HepG2 (cell line): ENCODE data around the gene NFX1. TPM values are rescaled to one million over a fixed set of nuclear protein-coding genes. Genes with fewer than 3 reads are reported as not detected.
"Not testable (repeated sequence)": the region's sequence is repeated elsewhere in the genome, so short reads cannot be mapped to it uniquely, and the experiment has no call there.

Experiments used
- ATAC-seq: fragments of 200-7000 bp; cut with Tn5 transposase; 3 replicates; pipeline ENCODE4 v1.9.1; 2020; ENCODE audit warnings: mild to moderate bottlenecking, moderate library complexity
- BruUV-seq: library from RNA; stranded (reverse); fragments of 400-500 nt; replicated peaks from 2 replicates; lab custom pipeline; 2021; lab: Mats Ljungman, UMichigan
- CTCF ChIA-PET: fragments of 300-600 bp; formaldehyde crosslinking; extraction: SDS; loops from one replicate; lab custom pipeline; 2021; ENCODE audit warnings: low total read pairs, inconsistent platforms, low intra/inter-chr PET ratio; lab: Yijun Ruan, JAX
- POLR2A ChIA-PET: fragments of 350-600 bp; sonication (Branson Sonifier 250); formaldehyde crosslinking; loops from one replicate; lab custom pipeline; 2020; ENCODE audit warnings: antibody characterized with exemption, inconsistent platforms; lab: Yijun Ruan, JAX
- DNase-seq: peaks from one replicate; pipeline ENCODE4 v3.0.0-alpha.2; 2015; ENCODE audit warnings: low spot score
- FAIRE-seq: peaks from 3 replicates; lab custom pipeline; 2011; peaks lifted over from hg19 to GRCh38; lab: Jason Lieb, UNC
- H2AFZ ChIP-seq: one replicate; pipeline ENCODE4 v1.6.1; 2011; ENCODE audit warnings: low read length, inconsistent platforms
- H3K27ac ChIP-seq: fragments of 300-600 bp; 3 replicates; pipeline ENCODE4 v1.8.0; 2011; ENCODE audit warnings: mixed run types, mild to moderate bottlenecking, mixed read lengths, low read length, inconsistent platforms; ENCODE audit not compliant: insufficient read depth; ENCODE audit errors: extremely low read length
- H3K27me3 ChIP-seq, 2 experiments: fragments of 200-600 bp in 1 of 2; 2 replicates in 1 of 2; 3 replicates in 1 of 2; pipeline versions ENCODE4 v1.6.0 to v1.8.0; 2011; ENCODE audit warnings: low read length in 2 of 2, mild to moderate bottlenecking in 2 of 2, moderate library complexity in 2 of 2, inconsistent platforms in 1 of 2; ENCODE audit not compliant: insufficient read depth in 2 of 2, control insufficient read depth in 1 of 2
- H3K36me3 ChIP-seq, 2 experiments: fragments of 200-600 bp in 1 of 2; replicated peaks in 1 of 2; 2 replicates in 1 of 2; 3 replicates in 1 of 2; pipeline versions ENCODE4 v1.5.1 to v1.8.0; 2011; ENCODE audit warnings: low read length in 2 of 2, inconsistent platforms in 1 of 2; ENCODE audit not compliant: insufficient read depth in 2 of 2, control insufficient read depth in 1 of 2
- H3K4me1 ChIP-seq: 2 replicates; pipeline ENCODE4 v1.5.1; 2012; ENCODE audit warnings: low read length, inconsistent platforms; ENCODE audit not compliant: insufficient read depth
- H3K4me2 ChIP-seq: 2 replicates; pipeline ENCODE4 v1.6.0; 2011; ENCODE audit warnings: low read depth, low read length, inconsistent platforms
- H3K4me3 ChIP-seq, 3 experiments: fragments of 200-600 bp in 1 of 3; sonication (generic), shearing (Covaris generic) in 1 of 3; replicated peaks in 1 of 3; 2 replicates each; pipeline ENCODE4 v1.5.1; 2011 to 2016; ENCODE audit warnings: low read length in 3 of 3, inconsistent platforms in 2 of 3, low read depth in 2 of 3, mild to moderate bottlenecking in 2 of 3, control low read depth in 1 of 3, mixed read lengths in 1 of 3; ENCODE audit not compliant: insufficient read depth in 1 of 3
- H3K79me2 ChIP-seq: one replicate; pipeline ENCODE4 v1.6.1; 2011; ENCODE audit warnings: low read length, inconsistent platforms; ENCODE audit not compliant: insufficient read depth
- H3K9ac ChIP-seq: 2 replicates; pipeline ENCODE4 v1.6.0; 2011; ENCODE audit warnings: mild to moderate bottlenecking, low read depth, low read length, inconsistent platforms; ENCODE audit not compliant: insufficient read depth
- H3K9me3 ChIP-seq: 2 replicates; pipeline ENCODE4 v1.5.1; 2012; ENCODE audit warnings: mild to moderate bottlenecking, low read length
- H4K20me1 ChIP-seq: 2 replicates; pipeline ENCODE4 v1.6.0; 2011; ENCODE audit warnings: inconsistent platforms, mild to moderate bottlenecking, low read length, moderate library complexity; ENCODE audit not compliant: insufficient read depth
- CENPX ChIP-seq: sonication (generic); formaldehyde crosslinking; IDR thresholded peaks from 2 replicates; pipeline ENCODE4 v1.9.0; 2021; ENCODE audit warnings: mild to moderate bottlenecking, missing genetic modification reagents, moderate library complexity
- EP300 ChIP-seq, 3 experiments: sonication (generic) in 1 of 3; formaldehyde crosslinking in 1 of 3; IDR thresholded peaks; 2 replicates each; pipeline versions ENCODE4 v1.5.1 to v1.6.1; 2011 to 2020; ENCODE audit warnings: low read depth in 2 of 3, low read length in 2 of 3, borderline replicate concordance in 1 of 3, improper control_type of control experiment in 1 of 3, mild to moderate bottlenecking in 1 of 3, missing genetic modification reagents in 1 of 3, moderate library complexity in 1 of 3
- ETS1 ChIP-seq: sonication (generic); formaldehyde crosslinking; IDR thresholded peaks from 2 replicates; pipeline ENCODE4 v1.4.0; 2020; ENCODE audit warnings: missing genetic modification reagents
- FOSL1 ChIP-seq: sonication (generic); formaldehyde crosslinking; IDR thresholded peaks from 2 replicates; pipeline ENCODE4 v1.9.0; 2021; ENCODE audit warnings: missing genetic modification reagents, borderline replicate concordance
- GABPB1 ChIP-seq: IDR thresholded peaks from 2 replicates; pipeline ENCODE4 v1.6.1; 2016; ENCODE audit warnings: mild to moderate bottlenecking, missing genetic modification reagents, moderate library complexity, missing compliant biosample characterization
- KAT2B ChIP-seq: fragments of 150-350 bp; IDR thresholded peaks from 2 replicates; pipeline ENCODE4 v1.6.1; 2014; ENCODE audit warnings: low read depth, low read length, borderline replicate concordance
- MTA3 ChIP-seq: sonication (generic); formaldehyde crosslinking; IDR thresholded peaks from 2 replicates; pipeline ENCODE4 v1.4.0; 2020; ENCODE audit warnings: missing genetic modification reagents
- PLSCR1 ChIP-seq: sonication (generic); formaldehyde crosslinking; IDR thresholded peaks from 2 replicates; pipeline ENCODE4 v1.5.0; 2020; ENCODE audit warnings: missing genetic modification reagents, mild to moderate bottlenecking, borderline replicate concordance
- RAD21 ChIP-seq: fragments of 450-650 bp; formaldehyde crosslinking; IDR thresholded peaks from 2 replicates; pipeline ENCODE4 v1.5.0; 2020; ENCODE audit warnings: mild to moderate bottlenecking
- STAG1 ChIP-seq: sonication (generic); formaldehyde crosslinking; IDR thresholded peaks from 2 replicates; pipeline ENCODE4 v1.4.0; 2020; ENCODE audit warnings: missing genetic modification reagents
- STAT5B ChIP-seq: sonication (generic); formaldehyde crosslinking; IDR thresholded peaks from 2 replicates; pipeline ENCODE4 v1.4.0; 2020; ENCODE audit warnings: missing genetic modification reagents
- TP53 ChIP-seq: sonication (generic); formaldehyde crosslinking; conservative IDR thresholded peaks from 2 replicates; pipeline ENCODE4 v1.4.0; 2020; ENCODE audit warnings: missing genetic modification reagents
- ZBTB7A ChIP-seq: sonication (generic); formaldehyde crosslinking; IDR thresholded peaks from 2 replicates; pipeline ENCODE4 v1.8.0; 2022; ENCODE audit warnings: mild to moderate bottlenecking, missing genetic modification reagents
- ZNF20 ChIP-seq: sonication (generic); formaldehyde crosslinking; IDR thresholded peaks from 2 replicates; pipeline ENCODE4 v1.4.0; 2020; ENCODE audit warnings: mild to moderate bottlenecking, moderate library complexity, missing genetic modification reagents
- ZNF546 ChIP-seq: sonication (generic); formaldehyde crosslinking; conservative IDR thresholded peaks from 2 replicates; pipeline ENCODE4 v1.8.1; 2023; ENCODE audit warnings: mild to moderate bottlenecking, missing genetic modification reagents
- ZNF577 ChIP-seq: sonication (generic); formaldehyde crosslinking; IDR thresholded peaks from 2 replicates; pipeline ENCODE4 v1.4.0; 2020; ENCODE audit warnings: mild to moderate bottlenecking, low read depth, missing genetic modification reagents, borderline replicate concordance
- ZNF777 ChIP-seq: sonication (generic); formaldehyde crosslinking; IDR thresholded peaks from 2 replicates; pipeline ENCODE4 v1.4.0; 2020; ENCODE audit warnings: missing genetic modification reagents
- ZNF883 ChIP-seq: sonication (generic); formaldehyde crosslinking; IDR thresholded peaks from 2 replicates; pipeline ENCODE4 v1.5.1; 2020; ENCODE audit warnings: mild to moderate bottlenecking, missing genetic modification reagents; ENCODE audit errors: not compliant biosample characterization
- WGBS: methylation state at CpG from one replicate; pipeline ENCODE4 v1.1.6; 2017; ENCODE audit warnings: low lambda C conversion rate; 5-methylcytosine and 5-hydroxymethylcytosine counted together
- in situ Hi-C: cut with HindIII; loops from 2 replicates; pipeline ENCODE4 v1.10.0; 2017; ENCODE audit warnings: low pct_unique_long_range_greater_than_20kb; ENCODE audit not compliant: extremely low pct_ligation_motif_present
- intact Hi-C: fragments of 100-400 bp; cut with micrococcal nuclease; formaldehyde crosslinking; loops from one replicate; pipeline ENCODE4 v1.10.0; 2022; ENCODE audit not compliant: unreplicated experiment
- polyA plus RNA-seq, 8 experiments: library from polyadenylated mRNA; depleted of rRNA in 3 of 8; stranded (reverse) in 7 of 8; unstranded in 1 of 8; fragments of >200 nt; fragmentation: Illumina TruSeq in 4 of 8; extraction: Trizol in 4 of 8; gene quantifications; 2 replicates each; pipeline versions ENCODE4 v1.2.1 to v1.2.3, GENCODE V29; 2011 to 2016; ENCODE audit warnings: low read depth in 4 of 8, missing spikeins in 1 of 8, mixed read lengths in 1 of 8; ENCODE audit not compliant: insufficient read depth in 1 of 8
- total RNA-seq, 5 experiments: library from RNA; depleted of rRNA; stranded (reverse); fragments of >200 nt; fragmentation: Illumina TruSeq; extraction: Trizol; gene quantifications; 2 replicates each; pipeline ENCODE4 v1.2.3, GENCODE V29; 2016; ENCODE audit warnings: low read depth in 1 of 5
- TF ChIP-seq, protein P1 (sequence below): sonication (generic); formaldehyde crosslinking; IDR thresholded peaks from 2 replicates; pipeline ENCODE4 v1.5.1; 2020; ENCODE audit warnings: missing genetic modification reagents, mild to moderate bottlenecking, borderline replicate concordance
- TF ChIP-seq, protein P2 (sequence below): sonication (generic); formaldehyde crosslinking; IDR thresholded peaks from 2 replicates; pipeline ENCODE4 v1.5.0; 2020; ENCODE audit warnings: missing genetic modification reagents, mild to moderate bottlenecking, borderline replicate concordance

NFX1 gene
- total and polyA plus RNA-seq, 2 of the 13 experiments (the other 11 are each of a cell fraction or from before 2014, with no cell fraction given): 23.9 to 27.5 TPM

DNA sequence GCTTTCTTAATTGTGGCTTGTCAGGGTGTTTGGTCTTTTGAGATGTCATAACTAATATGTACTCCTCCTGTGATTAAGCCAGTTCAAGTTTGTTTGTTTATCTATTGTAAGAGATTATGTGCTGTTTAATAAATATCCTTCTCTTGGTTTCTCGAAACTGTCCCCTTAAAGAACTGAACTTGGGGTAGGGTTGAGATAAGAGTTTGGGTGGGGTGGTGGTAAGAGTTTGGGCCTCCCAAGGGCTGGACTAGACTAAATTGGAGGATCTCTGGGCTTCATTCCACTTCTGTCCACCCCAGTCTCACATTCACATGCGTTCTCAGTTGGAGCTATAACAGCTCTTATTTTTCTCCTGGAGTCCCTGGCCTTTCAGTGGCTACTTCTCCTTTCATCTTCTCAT is 73.8 kb downstream of the NFX1 start:
- POLR2A ChIA-PET: no interaction called here
- no peak for FAIRE-seq

DNA sequence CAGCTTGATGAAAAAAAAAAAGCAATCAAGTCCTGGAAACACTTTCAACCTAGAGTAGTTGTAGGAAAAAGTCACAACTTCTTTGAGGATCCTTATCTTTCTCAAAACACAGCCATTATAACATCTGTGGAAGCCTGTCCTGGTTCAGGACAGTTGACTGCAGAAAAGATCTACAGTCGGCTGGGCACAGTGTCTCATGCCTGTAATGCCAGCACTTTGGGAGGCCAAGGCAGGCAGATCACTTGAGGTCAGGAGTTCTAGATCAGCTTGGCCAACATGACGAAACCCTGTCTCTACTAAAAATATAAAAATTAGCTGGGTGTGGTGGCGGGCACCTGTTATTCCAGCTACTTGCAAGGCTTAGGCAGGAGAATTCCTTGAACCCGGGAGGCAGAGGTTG is 74.5 kb downstream of the NFX1 start:
- intact Hi-C loops, FAIRE-seq, H3K9ac ChIP-seq, CTCF ChIA-PET, H3K9me3 ChIP-seq, H4K20me1 ChIP-seq, H3K27me3 ChIP-seq, POLR2A ChIA-PET, H3K4me3 ChIP-seq, H3K27ac ChIP-seq, H3K4me1 ChIP-seq, H2AFZ ChIP-seq, H3K79me2 ChIP-seq, H3K4me2 ChIP-seq, DNase-seq, BruUV-seq, ATAC-seq: not testable (repeated sequence)
- in situ Hi-C loops: loop anchor here (10.0 kb wide), 1 partner anchor 60 kb away; no protein-coding TSS in a partner anchor
- WGBS: 100% methylated on average over 4 of the region's 4 CpGs
- H3K36me3 ChIP-seq: peaks cover 14 to 32% of the 10 kb centered on the region in 2 experiments

More for the DNA sequence above, 73.8 kb downstream of the NFX1 start:
- in situ Hi-C loops: loop anchor here (10.0 kb wide), 1 partner anchor 59 kb away; no protein-coding TSS in a partner anchor
- Histone ChIP-seq H3K36me3 (peaks cover 14 to 31% of the 10 kb centered on the region in 2 experiments), H3K9me3 (no peaks in the 10 kb centered on the region), H3K27ac (no peak overlapping the region), H3K27me3 (no peaks in the 10 kb centered on the region), H3K9ac (no peak overlapping the region), H2AFZ (no peak overlapping the region), H3K4me3 (no peak overlapping the region), H4K20me1 (no peaks in the 10 kb centered on the region; the same call in 1 of the 2 replicates), H3K4me1 (no peaks in the 10 kb centered on the region), H3K79me2 (no peaks in the 10 kb centered on the region), H3K4me2 (no peak overlapping the region)
- ATAC-seq: no peak
- no TSS peak for BruUV-seq
- intact Hi-C loops: no loop called here
- no peak for DNase-seq
- TF ChIP-seq STAT5B: no peak
- TF ChIP-seq, protein P1, sequence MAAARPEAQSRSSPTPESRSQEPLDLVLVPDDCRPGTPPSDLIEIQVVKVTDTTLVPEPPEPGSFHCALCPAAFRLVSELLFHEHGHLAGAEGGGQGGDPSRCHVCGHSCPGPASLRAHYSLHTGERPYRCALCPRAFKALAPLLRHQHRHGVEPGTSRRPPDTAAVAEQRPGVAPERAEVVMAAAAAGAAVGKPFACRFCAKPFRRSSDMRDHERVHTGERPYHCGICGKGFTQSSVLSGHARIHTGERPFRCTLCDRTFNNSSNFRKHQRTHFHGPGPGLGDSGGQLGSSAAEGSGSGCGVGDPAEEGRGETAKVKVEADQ (CRISPR knock-in tag): no peak
- TF ChIP-seq ZNF883 (CRISPR knock-in tag): no peak
- TF ChIP-seq ZNF546 (CRISPR knock-in tag): no peak
- TF ChIP-seq CENPX (CRISPR knock-in tag): no peak
- no peak for TF ChIP-seq ZBTB7A
- TF ChIP-seq EP300 (IDR thresholded peaks at IDR 0.05; ENCODE audit: low read depth in 2 of 2, low read length in 2 of 2): no peak
- no peak for TF ChIP-seq EP300 (CRISPR knock-in tag; IDR thresholded peaks at IDR 0.05; ENCODE audit: borderline replicate concordance)
- TF ChIP-seq RAD21 (CRISPR knock-in tag): no peak
- no peak for TF ChIP-seq FOSL1
- TF ChIP-seq PLSCR1: no peak
- TF ChIP-seq ETS1: no peak
- TF ChIP-seq MTA3 (CRISPR knock-in tag): no peak
- TF ChIP-seq ZNF20 (CRISPR knock-in tag): no peak
- TF ChIP-seq STAG1 (CRISPR knock-in tag): no peak
- TF ChIP-seq ZNF777 (CRISPR knock-in tag): no peak
- TF ChIP-seq TP53 (CRISPR knock-in tag): no peak
- TF ChIP-seq, protein P2, sequence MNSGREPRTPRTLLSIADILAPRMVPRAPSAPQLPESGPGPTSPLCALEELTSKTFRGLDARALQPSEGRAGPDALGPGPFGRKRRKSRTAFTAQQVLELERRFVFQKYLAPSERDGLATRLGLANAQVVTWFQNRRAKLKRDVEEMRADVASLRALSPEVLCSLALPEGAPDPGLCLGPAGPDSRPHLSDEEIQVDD (CRISPR knock-in tag): no peak
- no peak for TF ChIP-seq GABPB1 (CRISPR knock-in tag)
- TF ChIP-seq ZNF577 (CRISPR knock-in tag): no peak
- no peak for TF ChIP-seq KAT2B
- CTCF ChIA-PET: no interaction called here
- WGBS: 100% methylated on average over 2 of the region's 2 CpGs
